Osteocyte (in vitro differentiated cells): ENCODE results near the gene COL4A2. TPM values are rescaled to one million over a fixed set of nuclear protein-coding genes. Genes with fewer than 3 reads are reported as not detected.
A peak's percentile ranks its signal among the peaks of the same experiment; 100 is the strongest.
"Not testable (repeated sequence)": the region's sequence is repeated elsewhere in the genome, so short reads cannot be mapped to it uniquely, and the experiment has no call there.

Experiments
- DNase-seq: peaks from one replicate; pipeline ENCODE4 v3.0.0; 2021; ENCODE audit warnings: mixed read lengths; ENCODE audit not compliant: unreplicated experiment; ENCODE audit errors: extremely low spot score
- H3K27ac Mint-ChIP-seq: one replicate; pipeline ENCODE4 v1.8.0; 2021; ENCODE audit warnings: mild to moderate bottlenecking, mixed read lengths; ENCODE audit not compliant: unreplicated experiment
- H3K27me3 Mint-ChIP-seq: one replicate; pipeline ENCODE4 v1.8.0; 2021; ENCODE audit warnings: mixed read lengths; ENCODE audit not compliant: unreplicated experiment
- H3K36me3 Mint-ChIP-seq: one replicate; pipeline ENCODE4 v1.8.0; 2021; ENCODE audit warnings: mixed read lengths; ENCODE audit not compliant: unreplicated experiment
- H3K4me1 Mint-ChIP-seq: one replicate; pipeline ENCODE4 v1.8.0; 2021; ENCODE audit warnings: mixed read lengths; ENCODE audit not compliant: unreplicated experiment
- H3K4me3 Mint-ChIP-seq: one replicate; pipeline ENCODE4 v1.8.0; 2021; ENCODE audit warnings: mild to moderate bottlenecking, moderate library complexity, mixed read lengths; ENCODE audit not compliant: unreplicated experiment
- H3K9me3 Mint-ChIP-seq: one replicate; pipeline ENCODE4 v1.8.0; 2021; ENCODE audit warnings: mixed read lengths; ENCODE audit not compliant: unreplicated experiment
- CTCF ChIP-seq: fragments of 200-600 bp; sonication (generic); IDR thresholded peaks from 2 replicates; pipeline ENCODE4 v1.5.0; 2021; ENCODE audit warnings: antibody characterized with exemption, mild to moderate bottlenecking, moderate library complexity
- total RNA-seq: library from RNA; stranded (reverse); gene quantifications from 2 replicates; pipeline ENCODE4 v1.2.1, GENCODE V29; 2021

Gene COL4A2
- total RNA-seq, 1 donor from 2014 or later, result 2,001 TPM

GRCh38 chr13:110495376-110495775 is 188.3 kb downstream of the COL4A2 start:
- Mint-ChIP-seq H3K9me3 (no peaks in the 10 kb centered on the region), H3K27me3 (no peaks in the 10 kb centered on the region), H3K36me3 (peaks cover 64% of the 10 kb centered on the region), H3K4me1 (peaks cover 32% of the 10 kb centered on the region), H3K27ac (peak overlapping the region; percentile 31), H3K4me3 (no peak overlapping the region)
- DNase-seq, result no peak
- TF ChIP-seq CTCF, result no peak

GRCh38 chr13:110495881-110496280 is 188.8 kb downstream of the COL4A2 start:
- peaks cover 37% of the 10 kb centered on the region for H3K4me1 Mint-ChIP-seq
- no peak for TF ChIP-seq CTCF
- no peak overlapping the region for H3K4me3 Mint-ChIP-seq
- no peak for DNase-seq
- H3K27ac Mint-ChIP-seq, result no peak overlapping the region
- no peaks in the 10 kb centered on the region for H3K27me3 Mint-ChIP-seq
- H3K9me3 Mint-ChIP-seq, result no peaks in the 10 kb centered on the region
- H3K36me3 Mint-ChIP-seq, result peaks cover 64% of the 10 kb centered on the region

- Mint-ChIP-seq H3K9me3 (no peaks in the 10 kb centered on the region), H3K27ac (no peak overlapping the region), H3K4me1 (peaks cover 40% of the 10 kb centered on the region), H3K27me3 (no peaks in the 10 kb centered on the region), H3K36me3 (peaks cover 63% of the 10 kb centered on the region), H3K4me3 (no peak overlapping the region)
- TF ChIP-seq CTCF, result no peak
- no peak for DNase-seq
Observed at GRCh38 chr13:110496281-110496680, 189.2 kb downstream of the COL4A2 start.

GRCh38 chr13:110497003-110497402 is 189.9 kb downstream of the COL4A2 start:
- H3K9me3 Mint-ChIP-seq, result no peaks in the 10 kb centered on the region
- H3K27me3 Mint-ChIP-seq, result no peaks in the 10 kb centered on the region
- H3K36me3 Mint-ChIP-seq, result peaks cover 64% of the 10 kb centered on the region
- H3K4me3 Mint-ChIP-seq, result no peak overlapping the region
- TF ChIP-seq CTCF, result no peak
- peaks cover 43% of the 10 kb centered on the region for H3K4me1 Mint-ChIP-seq
- DNase-seq, result no peak
- no peak overlapping the region for H3K27ac Mint-ChIP-seq

- Mint-ChIP-seq H3K36me3 (peaks cover 63% of the 10 kb centered on the region), H3K4me1 (peaks cover 42% of the 10 kb centered on the region), H3K27ac (peak overlapping the region; percentile 67)
- not testable (repeated sequence) for H3K9me3 Mint-ChIP-seq, H3K4me3 Mint-ChIP-seq, H3K27me3 Mint-ChIP-seq, DNase-seq
Observed at GRCh38 chr13:110497896-110498295, 190.8 kb downstream of the COL4A2 start.

- no peak for TF ChIP-seq CTCF
- no peak for DNase-seq
- H3K9me3 Mint-ChIP-seq, result no peaks in the 10 kb centered on the region
- peak overlapping the region; percentile 67 for H3K27ac Mint-ChIP-seq
- no peak overlapping the region for H3K4me3 Mint-ChIP-seq
- H3K27me3 Mint-ChIP-seq, result no peaks in the 10 kb centered on the region
- H3K4me1 Mint-ChIP-seq, result peaks cover 39% of the 10 kb centered on the region
- peaks cover 64% of the 10 kb centered on the region for H3K36me3 Mint-ChIP-seq
Observed at GRCh38 chr13:110498327-110498726, 191.2 kb downstream of the COL4A2 start.
